HG03159 (cell line): ENCODE measurements around the gene CCDC146.
"Not testable (repeated sequence)": the region's sequence is repeated elsewhere in the genome, so short reads cannot be mapped to it uniquely, and the experiment has no call there.

Source experiments
- ATAC-seq: cut with Tn5 transposase; IDR thresholded peaks from one replicate; pipeline ENCODE4 v1.9.1; 2021; ENCODE audit warnings: mild to moderate bottlenecking, moderate library complexity; ENCODE audit not compliant: unreplicated experiment

Gene CCDC146

GRCh38 chr7:77121860-77122681, at the start of gene CCDC146:
Gene CCDC146, plus strand, starts transcription at chr7:77122615. Its CDS starts 45,054 bp downstream, at chr7:77167669.
- ATAC-seq = peak; percentile 97

GRCh38 chr7:77074786-77075396, 47.5 kb upstream of the CCDC146 start:
- ATAC-seq = not testable (repeated sequence)

- ATAC-seq = not testable (repeated sequence)
These were observed 45.4 kb upstream of the CCDC146 start for GRCh38 chr7:77077060-77077459.

GRCh38 chr7:77079112-77079511, 43.3 kb upstream of the CCDC146 start:
- not testable (repeated sequence) for ATAC-seq

GRCh38 chr7:77079624-77080023, 42.8 kb upstream of the CCDC146 start:
- ATAC-seq = not testable (repeated sequence)

GRCh38 chr7:77080236-77080635, 42.2 kb upstream of the CCDC146 start:
- ATAC-seq = not testable (repeated sequence)

- not testable (repeated sequence) for ATAC-seq
These were observed 40.2 kb upstream of the CCDC146 start for GRCh38 chr7:77082192-77082591.

GRCh38 chr7:77092301-77092700, 30.1 kb upstream of the CCDC146 start:
- ATAC-seq = not testable (repeated sequence)

GRCh38 chr7:77100501-77100900, 21.9 kb upstream of the CCDC146 start:
- ATAC-seq = not testable (repeated sequence)

GRCh38 chr7:77101187-77101586, 21.2 kb upstream of the CCDC146 start:
- ATAC-seq = not testable (repeated sequence)

GRCh38 chr7:77102671-77103070, 19.7 kb upstream of the CCDC146 start:
- ATAC-seq = not testable (repeated sequence)

GRCh38 chr7:77105904-77106303, 16.5 kb upstream of the CCDC146 start:
- ATAC-seq = not testable (repeated sequence)

- not testable (repeated sequence) for ATAC-seq
These were observed 14.8 kb upstream of the CCDC146 start for GRCh38 chr7:77107659-77108058.

GRCh38 chr7:77108362-77108761, 14.1 kb upstream of the CCDC146 start:
- not testable (repeated sequence) for ATAC-seq

- not testable (repeated sequence) for ATAC-seq
These were observed 9.6 kb upstream of the CCDC146 start for GRCh38 chr7:77112719-77113306.

GRCh38 chr7:77125486-77125885, 3.1 kb downstream of the CCDC146 start:
- ATAC-seq = not testable (repeated sequence)

- ATAC-seq = not testable (repeated sequence)
These were observed 4.6 kb downstream of the CCDC146 start for GRCh38 chr7:77127009-77127408.

GRCh38 chr7:77128582-77129410, 6.4 kb downstream of the CCDC146 start:
- ATAC-seq = peak; percentile 72

GRCh38 chr7:77131781-77132180, 9.4 kb downstream of the CCDC146 start:
- ATAC-seq = not testable (repeated sequence)

GRCh38 chr7:77138668-77139067, 16.3 kb downstream of the CCDC146 start:
- ATAC-seq = not testable (repeated sequence)

GRCh38 chr7:77140291-77140690, 17.9 kb downstream of the CCDC146 start:
- not testable (repeated sequence) for ATAC-seq
